GM12878 (cell line): ENCODE measurements around the gene DGCR8. TPM values are rescaled to one million over a fixed set of nuclear protein-coding genes. Genes with fewer than 3 reads are reported as not detected.

ENCODE experiments used
- ATAC-seq: fragments of 200-7000 bp; cut with Tn5 transposase; 3 replicates; pipeline ENCODE4 v1.9.1; 2020; ENCODE audit warnings: mild to moderate bottlenecking, moderate library complexity
- BruUV-seq: library from RNA; stranded (reverse); fragments of 400-500 nt; replicated peaks from 2 replicates; lab custom pipeline; 2021; lab: Mats Ljungman, UMichigan
- CTCF ChIA-PET: fragments of 300-600 bp; sonication (Branson Sonifier 250); formaldehyde crosslinking; extraction: SDS; loops from one replicate; lab custom pipeline; 2021; ENCODE audit warnings: inconsistent platforms; lab: Yijun Ruan, JAX
- POLR2A ChIA-PET: fragments of 350-600 bp; formaldehyde crosslinking; extraction: SDS; loops from one replicate; lab custom pipeline; 2021; ENCODE audit warnings: inconsistent platforms; lab: Charles Lee
- RAD21 ChIA-PET: fragments of 300-600 bp; sonication (Branson Sonifier 250); formaldehyde crosslinking; loops from one replicate; lab custom pipeline; 2023; ENCODE audit warnings: antibody characterized with exemption; ENCODE audit not compliant: unreplicated experiment; lab: Charles Lee
- SMC1A ChIA-PET: fragments of 300-600 bp; sonication (Branson Sonifier 250); formaldehyde crosslinking; loops from one replicate; lab custom pipeline; 2023; ENCODE audit not compliant: unreplicated experiment, uncharacterized antibody; lab: Charles Lee
- DNase-seq: peaks from one replicate; pipeline ENCODE4 v3.0.0-alpha.2; 2011; ENCODE audit warnings: low read depth, low spot score
- FAIRE-seq: peaks from 3 replicates; lab custom pipeline; 2011; peaks lifted over from hg19 to GRCh38; lab: Jason Lieb, UNC
- H2AFZ ChIP-seq: 2 replicates; pipeline ENCODE4 v1.6.0; 2011; ENCODE audit warnings: low read depth, low read length, control low read depth; ENCODE audit not compliant: control insufficient read depth
- H3K27ac ChIP-seq: 2 replicates; pipeline ENCODE4 v1.5.1; 2011; ENCODE audit warnings: control low read depth; ENCODE audit not compliant: control insufficient read depth, insufficient read depth
- H3K27me3 ChIP-seq, 2 experiments: replicated peaks in 1 of 2; 2 replicates each; pipeline versions ENCODE4 v1.6.0 to v1.6.1; 2011; ENCODE audit warnings: low read length in 1 of 2; ENCODE audit not compliant: control insufficient read depth in 2 of 2, insufficient read depth in 2 of 2
- H3K36me3 ChIP-seq, 2 experiments: 2 replicates each; pipeline ENCODE4 v1.5.1; 2011; ENCODE audit warnings: low read length in 1 of 2; ENCODE audit not compliant: control insufficient read depth in 2 of 2, insufficient read depth in 2 of 2
- H3K4me1 ChIP-seq: 2 replicates; pipeline ENCODE4 v1.6.1; 2011; ENCODE audit warnings: mild to moderate bottlenecking, low read length, moderate library complexity, mixed read lengths; ENCODE audit not compliant: control insufficient read depth, insufficient read depth
- H3K4me2 ChIP-seq: 2 replicates; pipeline ENCODE4 v1.6.0; 2011; ENCODE audit warnings: control low read depth; ENCODE audit not compliant: control insufficient read depth, insufficient read depth
- H3K4me3 ChIP-seq: fragments of 200-600 bp; sonication (generic); 2 replicates; pipeline ENCODE4 v1.5.1; 2016
- H3K79me2 ChIP-seq: 2 replicates; pipeline ENCODE4 v1.6.0; 2011; ENCODE audit warnings: low read length; ENCODE audit not compliant: control insufficient read depth, insufficient read depth
- H3K9ac ChIP-seq: 2 replicates; pipeline ENCODE4 v1.8.0; 2011; ENCODE audit warnings: low read length, control low read depth, mixed read lengths; ENCODE audit not compliant: control insufficient read depth, insufficient read depth
- H3K9me3 ChIP-seq: replicated peaks from 3 replicates; pipeline ENCODE4 v1.5.1; 2011; ENCODE audit warnings: mild to moderate bottlenecking, low read length; ENCODE audit not compliant: control insufficient read depth, insufficient read depth
- H4K20me1 ChIP-seq: 2 replicates; pipeline ENCODE4 v1.6.0; 2011; ENCODE audit not compliant: control insufficient read depth, insufficient read depth
- CHD2 ChIP-seq: IDR thresholded peaks from 2 replicates; pipeline ENCODE4 v1.6.1; 2011; ENCODE audit warnings: low read depth, low read length, improper control_type of control experiment, borderline replicate concordance
- FOXM1 ChIP-seq: IDR thresholded peaks from 2 replicates; pipeline ENCODE4 v1.6.1; 2012; ENCODE audit warnings: low read depth, mild to moderate bottlenecking, inconsistent platforms, low read length, moderate library complexity
- GATAD2B ChIP-seq: fragments of 450-650 bp; conservative IDR thresholded peaks from 2 replicates; pipeline ENCODE4 v1.6.1; 2017; ENCODE audit warnings: low read depth, mild to moderate bottlenecking, moderate library complexity
- HDGF ChIP-seq: fragments of 450-650 bp; IDR thresholded peaks from 2 replicates; pipeline ENCODE4 v1.6.1; 2016; ENCODE audit warnings: antibody characterized with exemption
- JUNB ChIP-seq: IDR thresholded peaks from 2 replicates; pipeline ENCODE4 v1.6.1; 2016; ENCODE audit warnings: antibody characterized with exemption, mild to moderate bottlenecking
- MEF2B ChIP-seq: fragments of 450-650 bp; IDR thresholded peaks from 2 replicates; pipeline ENCODE4 v1.6.1; 2018; ENCODE audit warnings: mild to moderate bottlenecking, moderate library complexity; ENCODE audit not compliant: partially characterized antibody, poor library complexity, severe bottlenecking
- NBN ChIP-seq: fragments of 450-650 bp; IDR thresholded peaks from 2 replicates; pipeline ENCODE4 v1.6.1; 2016
- SREBF2 ChIP-seq: IDR thresholded peaks from 2 replicates; pipeline ENCODE4 v1.6.1; 2012; ENCODE audit warnings: mild to moderate bottlenecking, low read length
- STAT1 ChIP-seq: fragments of 450-650 bp; conservative IDR thresholded peaks from 2 replicates; pipeline ENCODE4 v1.6.1; 2014; ENCODE audit warnings: antibody characterized with exemption, mild to moderate bottlenecking
- TCF12 ChIP-seq: IDR thresholded peaks from 2 replicates; pipeline ENCODE4 v1.6.1; 2011; ENCODE audit warnings: low read depth, mild to moderate bottlenecking, low read length
- WGBS: methylation state at CpG from one replicate; pipeline ENCODE4 v1.1.6; 2016; ENCODE audit warnings: low lambda C conversion rate; ENCODE audit not compliant: insufficient replicate concordance, insufficient coverage; ENCODE audit errors: missing lambda C conversion rate; 5-methylcytosine and 5-hydroxymethylcytosine counted together
- in situ Hi-C: fragments of 300-500 bp; cut with MboI; formaldehyde crosslinking; loops from 9 replicates; pipeline ENCODE4 v1.14.3; 2018; ENCODE audit warnings: mixed read lengths
- intact Hi-C: fragments of 100-400 bp; cut with micrococcal nuclease; formaldehyde crosslinking; loops from one replicate; pipeline ENCODE4 v1.14.2; 2022; ENCODE audit not compliant: unreplicated experiment
- polyA plus RNA-seq, 11 experiments: library from polyadenylated mRNA; depleted of rRNA in 4 of 11; unstranded in 6 of 11; stranded (reverse) in 5 of 11; fragments of >200 nt; fragmentation: Nextera tagmentation in 4 of 11; fragmentation: Illumina TruSeq in 1 of 11; extraction: Ambion mirVana in 4 of 11; extraction: Trizol in 1 of 11; gene quantifications; 1 replicate in 1 of 11; 2 replicates in 10 of 11; pipeline versions ENCODE4 v1.2.1 to v1.2.3, GENCODE V29; 2011 to 2016; ENCODE audit warnings: inconsistent platforms in 2 of 11, missing spikeins in 2 of 11, low read depth in 1 of 11
- total RNA-seq, 4 experiments: library from RNA; depleted of rRNA in 3 of 4; stranded (reverse); fragments of >200 nt in 3 of 4; fragmentation: Illumina TruSeq in 1 of 4; extraction: Trizol in 1 of 4; gene quantifications; 2 replicates each; pipeline versions ENCODE4 v1.2.1 to v1.2.3, GENCODE V29; 2013 to 2021
- TF ChIP-seq, protein P1 (sequence below): IDR thresholded peaks from 2 replicates; pipeline ENCODE4 v1.6.1; 2012; ENCODE audit warnings: low read length, inconsistent platforms
- TF ChIP-seq, protein P2 (sequence below): IDR thresholded peaks from 2 replicates; pipeline ENCODE4 v1.6.1; 2011; ENCODE audit warnings: low read depth, mild to moderate bottlenecking, low read length, moderate library complexity, borderline replicate concordance; ENCODE audit errors: extremely low read depth
- TF ChIP-seq, protein P3 (sequence below): IDR thresholded peaks from 2 replicates; pipeline ENCODE4 v1.6.1; 2012; ENCODE audit warnings: improper control_type of control experiment, low read depth, low read length; ENCODE audit not compliant: insufficient replicate concordance
- TF ChIP-seq, protein P4 (sequence below): IDR thresholded peaks from 2 replicates; pipeline ENCODE4 v1.6.1; 2012; ENCODE audit warnings: low read depth, low read length, improper control_type of control experiment

Gene DGCR8
- total and polyA plus RNA-seq, 10 of the 15 experiments (the other 5 are each of a cell fraction or from before 2014, with no cell fraction given) = 1.2 to 35.1 (median 17.2) TPM

DNA sequence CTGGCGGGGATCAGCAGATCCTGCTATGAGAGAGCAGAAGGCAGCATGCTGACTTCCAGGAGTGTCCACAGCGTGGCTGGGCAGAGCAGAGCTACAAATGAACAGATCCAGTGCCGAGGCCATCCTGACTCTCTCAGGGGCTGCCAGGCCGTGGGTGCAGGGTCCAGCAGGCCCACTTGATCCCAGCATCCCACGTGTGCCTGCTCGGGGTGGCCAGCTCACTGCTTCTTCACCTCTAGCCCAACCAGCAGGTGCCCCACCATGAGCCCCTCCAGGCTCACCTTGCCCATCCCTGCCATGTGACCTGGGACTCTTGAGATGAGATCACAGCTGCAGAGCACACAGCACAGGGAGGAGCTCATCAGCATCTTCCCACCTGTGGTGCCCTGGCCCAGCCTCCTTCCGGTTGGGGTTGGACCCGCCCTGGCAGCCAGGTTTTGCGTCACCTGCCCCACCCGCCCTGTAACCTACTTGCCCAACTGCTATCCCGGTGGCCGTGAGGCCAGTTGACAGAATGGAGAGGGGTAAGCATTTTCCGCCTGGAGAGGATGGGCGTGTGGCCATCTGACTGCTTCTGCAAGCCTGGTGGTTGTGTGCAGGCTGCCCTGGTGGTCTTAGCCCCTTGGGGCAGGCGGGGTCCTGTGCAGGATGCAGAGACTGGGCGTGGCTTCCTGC is 48.2 kb upstream of the DGCR8 start:
- H3K4me3 ChIP-seq = no peak overlapping the region
- no peak overlapping the region for H3K4me2 ChIP-seq
- H3K79me2 ChIP-seq = no peaks in the 10 kb centered on the region
- ChIA-PET CTCF (interaction anchor here (1.0 kb wide), 1 partner anchor 197 kb away, joined by 3 read pairs; no protein-coding TSS in a partner anchor), SMC1A (no interaction called here), RAD21 (no interaction called here), POLR2A (no interaction called here)
- no peak overlapping the region for H2AFZ ChIP-seq
- intact Hi-C loops = no loop called here
- no peak overlapping the region for H3K27ac ChIP-seq
- 57% methylated on average over 16 of the region's 16 CpGs for WGBS
- no peak overlapping the region for H3K9ac ChIP-seq
- FAIRE-seq = no peak
- H3K9me3 ChIP-seq = peaks cover 6% of the 10 kb centered on the region; the same call in 2 of the 3 replicates
- no TSS peak for BruUV-seq
- no peaks in the 10 kb centered on the region for H3K27me3 ChIP-seq
- H4K20me1 ChIP-seq = no peaks in the 10 kb centered on the region
- in situ Hi-C loops = no loop called here
- ATAC-seq = no peak
- H3K4me1 ChIP-seq = peaks cover 33% of the 10 kb centered on the region
- DNase-seq = no peak
- H3K36me3 ChIP-seq = peaks cover 0 to under 1% of the 10 kb centered on the region in 2 experiments; a peak in 2 of 4 replicates
- TF ChIP-seq, protein P1, sequence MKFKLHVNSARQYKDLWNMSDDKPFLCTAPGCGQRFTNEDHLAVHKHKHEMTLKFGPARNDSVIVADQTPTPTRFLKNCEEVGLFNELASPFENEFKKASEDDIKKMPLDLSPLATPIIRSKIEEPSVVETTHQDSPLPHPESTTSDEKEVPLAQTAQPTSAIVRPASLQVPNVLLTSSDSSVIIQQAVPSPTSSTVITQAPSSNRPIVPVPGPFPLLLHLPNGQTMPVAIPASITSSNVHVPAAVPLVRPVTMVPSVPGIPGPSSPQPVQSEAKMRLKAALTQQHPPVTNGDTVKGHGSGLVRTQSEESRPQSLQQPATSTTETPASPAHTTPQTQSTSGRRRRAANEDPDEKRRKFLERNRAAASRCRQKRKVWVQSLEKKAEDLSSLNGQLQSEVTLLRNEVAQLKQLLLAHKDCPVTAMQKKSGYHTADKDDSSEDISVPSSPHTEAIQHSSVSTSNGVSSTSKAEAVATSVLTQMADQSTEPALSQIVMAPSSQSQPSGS = no peak
- no peak for TF ChIP-seq FOXM1
- TF ChIP-seq, protein P2, sequence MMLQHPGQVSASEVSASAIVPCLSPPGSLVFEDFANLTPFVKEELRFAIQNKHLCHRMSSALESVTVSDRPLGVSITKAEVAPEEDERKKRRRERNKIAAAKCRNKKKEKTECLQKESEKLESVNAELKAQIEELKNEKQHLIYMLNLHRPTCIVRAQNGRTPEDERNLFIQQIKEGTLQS = no peak
- TF ChIP-seq STAT1 = no peak
- no peak for TF ChIP-seq MEF2B
- TF ChIP-seq, protein P3, sequence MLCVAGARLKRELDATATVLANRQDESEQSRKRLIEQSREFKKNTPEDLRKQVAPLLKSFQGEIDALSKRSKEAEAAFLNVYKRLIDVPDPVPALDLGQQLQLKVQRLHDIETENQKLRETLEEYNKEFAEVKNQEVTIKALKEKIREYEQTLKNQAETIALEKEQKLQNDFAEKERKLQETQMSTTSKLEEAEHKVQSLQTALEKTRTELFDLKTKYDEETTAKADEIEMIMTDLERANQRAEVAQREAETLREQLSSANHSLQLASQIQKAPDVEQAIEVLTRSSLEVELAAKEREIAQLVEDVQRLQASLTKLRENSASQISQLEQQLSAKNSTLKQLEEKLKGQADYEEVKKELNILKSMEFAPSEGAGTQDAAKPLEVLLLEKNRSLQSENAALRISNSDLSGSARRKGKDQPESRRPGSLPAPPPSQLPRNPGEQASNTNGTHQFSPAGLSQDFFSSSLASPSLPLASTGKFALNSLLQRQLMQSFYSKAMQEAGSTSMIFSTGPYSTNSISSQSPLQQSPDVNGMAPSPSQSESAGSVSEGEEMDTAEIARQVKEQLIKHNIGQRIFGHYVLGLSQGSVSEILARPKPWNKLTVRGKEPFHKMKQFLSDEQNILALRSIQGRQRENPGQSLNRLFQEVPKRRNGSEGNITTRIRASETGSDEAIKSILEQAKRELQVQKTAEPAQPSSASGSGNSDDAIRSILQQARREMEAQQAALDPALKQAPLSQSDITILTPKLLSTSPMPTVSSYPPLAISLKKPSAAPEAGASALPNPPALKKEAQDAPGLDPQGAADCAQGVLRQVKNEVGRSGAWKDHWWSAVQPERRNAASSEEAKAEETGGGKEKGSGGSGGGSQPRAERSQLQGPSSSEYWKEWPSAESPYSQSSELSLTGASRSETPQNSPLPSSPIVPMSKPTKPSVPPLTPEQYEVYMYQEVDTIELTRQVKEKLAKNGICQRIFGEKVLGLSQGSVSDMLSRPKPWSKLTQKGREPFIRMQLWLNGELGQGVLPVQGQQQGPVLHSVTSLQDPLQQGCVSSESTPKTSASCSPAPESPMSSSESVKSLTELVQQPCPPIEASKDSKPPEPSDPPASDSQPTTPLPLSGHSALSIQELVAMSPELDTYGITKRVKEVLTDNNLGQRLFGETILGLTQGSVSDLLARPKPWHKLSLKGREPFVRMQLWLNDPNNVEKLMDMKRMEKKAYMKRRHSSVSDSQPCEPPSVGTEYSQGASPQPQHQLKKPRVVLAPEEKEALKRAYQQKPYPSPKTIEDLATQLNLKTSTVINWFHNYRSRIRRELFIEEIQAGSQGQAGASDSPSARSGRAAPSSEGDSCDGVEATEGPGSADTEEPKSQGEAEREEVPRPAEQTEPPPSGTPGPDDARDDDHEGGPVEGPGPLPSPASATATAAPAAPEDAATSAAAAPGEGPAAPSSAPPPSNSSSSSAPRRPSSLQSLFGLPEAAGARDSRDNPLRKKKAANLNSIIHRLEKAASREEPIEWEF = no peak
- TF ChIP-seq SREBF2 = no peak
- no peak for TF ChIP-seq NBN
- no peak for TF ChIP-seq TCF12
- TF ChIP-seq, protein P4, sequence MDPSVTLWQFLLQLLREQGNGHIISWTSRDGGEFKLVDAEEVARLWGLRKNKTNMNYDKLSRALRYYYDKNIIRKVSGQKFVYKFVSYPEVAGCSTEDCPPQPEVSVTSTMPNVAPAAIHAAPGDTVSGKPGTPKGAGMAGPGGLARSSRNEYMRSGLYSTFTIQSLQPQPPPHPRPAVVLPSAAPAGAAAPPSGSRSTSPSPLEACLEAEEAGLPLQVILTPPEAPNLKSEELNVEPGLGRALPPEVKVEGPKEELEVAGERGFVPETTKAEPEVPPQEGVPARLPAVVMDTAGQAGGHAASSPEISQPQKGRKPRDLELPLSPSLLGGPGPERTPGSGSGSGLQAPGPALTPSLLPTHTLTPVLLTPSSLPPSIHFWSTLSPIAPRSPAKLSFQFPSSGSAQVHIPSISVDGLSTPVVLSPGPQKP = no peak
- no peak for TF ChIP-seq JUNB
- TF ChIP-seq GATAD2B = no peak
- TF ChIP-seq CHD2 = no peak
- TF ChIP-seq HDGF = no peak
